WTC11 (cell line): ENCODE measurements around the gene RGS5.

Source experiments
- ATF2 ChIP-seq: sonication (generic); formaldehyde crosslinking; IDR thresholded peaks from 2 replicates; pipeline ENCODE4 v1.8.1; 2022; ENCODE audit warnings: low read depth, missing genetic modification reagents, borderline replicate concordance
- E2F4 ChIP-seq: sonication (generic); formaldehyde crosslinking; IDR thresholded peaks from 2 replicates; pipeline ENCODE4 v1.8.1; 2022; ENCODE audit warnings: low read depth, mild to moderate bottlenecking, moderate library complexity, missing genetic modification reagents, borderline replicate concordance
- EMX1 ChIP-seq: fragments of 250-450 bp; sonication (Bioruptor Pico); IDR thresholded peaks from 2 replicates; pipeline ENCODE4 v1.8.0; 2021; ENCODE audit warnings: mild to moderate bottlenecking
- ESRRA ChIP-seq: sonication (generic); formaldehyde crosslinking; IDR thresholded peaks from 2 replicates; pipeline ENCODE4 v1.8.1; 2022; ENCODE audit warnings: mild to moderate bottlenecking, missing genetic modification reagents, borderline replicate concordance
- FOXP1 ChIP-seq: sonication (generic); formaldehyde crosslinking; IDR thresholded peaks from 2 replicates; pipeline ENCODE4 v1.8.0; 2022; ENCODE audit warnings: missing genetic modification reagents, mild to moderate bottlenecking, moderate library complexity, borderline replicate concordance
- FOXP4 ChIP-seq: sonication (generic); formaldehyde crosslinking; IDR thresholded peaks from 2 replicates; pipeline ENCODE4 v1.8.0; 2022; ENCODE audit warnings: mild to moderate bottlenecking, missing genetic modification reagents
- KAT7 ChIP-seq: sonication (generic); formaldehyde crosslinking; IDR thresholded peaks from 2 replicates; pipeline ENCODE4 v1.8.1; 2023; ENCODE audit warnings: missing genetic modification reagents, mild to moderate bottlenecking, borderline replicate concordance
- NR1H2 ChIP-seq: sonication (generic); formaldehyde crosslinking; IDR thresholded peaks from 2 replicates; pipeline ENCODE4 v1.9.0; 2021; ENCODE audit warnings: mild to moderate bottlenecking, moderate library complexity, missing genetic modification reagents
- STAT6 ChIP-seq: sonication (generic); formaldehyde crosslinking; conservative IDR thresholded peaks from 2 replicates; pipeline ENCODE4 v1.8.1; 2023; ENCODE audit warnings: mild to moderate bottlenecking, low read depth, missing genetic modification reagents, moderate library complexity
- TEAD4 ChIP-seq: sonication (generic); formaldehyde crosslinking; IDR thresholded peaks from 2 replicates; pipeline ENCODE4 v1.8.0; 2022; ENCODE audit warnings: mild to moderate bottlenecking, missing genetic modification reagents
- ZBTB21 ChIP-seq: sonication (generic); formaldehyde crosslinking; IDR thresholded peaks from 2 replicates; pipeline ENCODE4 v1.8.1; 2023; ENCODE audit warnings: mild to moderate bottlenecking, missing genetic modification reagents, borderline replicate concordance
- ZNF138 ChIP-seq: sonication (generic); formaldehyde crosslinking; conservative IDR thresholded peaks from 2 replicates; pipeline ENCODE4 v1.8.1; 2022; ENCODE audit warnings: mild to moderate bottlenecking, moderate library complexity, missing genetic modification reagents
- TF ChIP-seq, protein P1 (sequence below): fragments of 250-450 bp; sonication (Bioruptor Pico); IDR thresholded peaks from 2 replicates; pipeline ENCODE4 v2.1.2; 2022; ENCODE audit warnings: mild to moderate bottlenecking, moderate library complexity
- TF ChIP-seq, protein P2 (sequence below): fragments of 200-600 bp; IDR thresholded peaks from 2 replicates; pipeline ENCODE4 v1.8.0; 2022; ENCODE audit warnings: antibody characterized with exemption

DNA sequence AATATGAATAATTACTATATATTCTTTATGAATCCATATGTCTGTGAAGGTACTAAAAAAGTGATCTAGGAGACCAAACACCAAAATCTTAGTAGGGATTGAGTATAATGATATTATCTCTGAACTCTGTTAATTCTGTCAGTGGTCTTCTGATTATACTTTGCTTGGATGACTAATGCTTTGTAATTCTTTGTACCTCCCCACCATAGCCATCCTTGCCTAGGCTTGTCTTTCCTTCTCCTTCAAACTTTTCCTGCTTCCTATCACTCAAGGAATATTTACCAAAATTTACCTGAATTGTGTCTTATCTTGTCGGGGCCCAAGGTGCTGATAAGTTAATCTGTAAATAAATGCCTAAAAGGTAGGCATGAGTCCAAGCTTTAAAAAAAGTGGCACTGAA is 845 bp upstream of the RGS5 start:
- TF ChIP-seq, protein P1, sequence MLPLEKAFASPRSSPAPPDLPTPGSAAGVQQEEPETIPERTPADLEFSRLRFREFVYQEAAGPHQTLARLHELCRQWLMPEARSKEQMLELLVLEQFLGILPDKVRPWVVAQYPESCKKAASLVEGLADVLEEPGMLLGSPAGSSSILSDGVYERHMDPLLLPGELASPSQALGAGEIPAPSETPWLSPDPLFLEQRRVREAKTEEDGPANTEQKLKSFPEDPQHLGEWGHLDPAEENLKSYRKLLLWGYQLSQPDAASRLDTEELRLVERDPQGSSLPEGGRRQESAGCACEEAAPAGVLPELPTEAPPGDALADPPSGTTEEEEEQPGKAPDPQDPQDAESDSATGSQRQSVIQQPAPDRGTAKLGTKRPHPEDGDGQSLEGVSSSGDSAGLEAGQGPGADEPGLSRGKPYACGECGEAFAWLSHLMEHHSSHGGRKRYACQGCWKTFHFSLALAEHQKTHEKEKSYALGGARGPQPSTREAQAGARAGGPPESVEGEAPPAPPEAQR (CRISPR knock-in tag) = no peak
- no peak for TF ChIP-seq ATF2 (CRISPR knock-in tag)
- no peak for TF ChIP-seq NR1H2 (CRISPR knock-in tag)
- TF ChIP-seq, protein P2, sequence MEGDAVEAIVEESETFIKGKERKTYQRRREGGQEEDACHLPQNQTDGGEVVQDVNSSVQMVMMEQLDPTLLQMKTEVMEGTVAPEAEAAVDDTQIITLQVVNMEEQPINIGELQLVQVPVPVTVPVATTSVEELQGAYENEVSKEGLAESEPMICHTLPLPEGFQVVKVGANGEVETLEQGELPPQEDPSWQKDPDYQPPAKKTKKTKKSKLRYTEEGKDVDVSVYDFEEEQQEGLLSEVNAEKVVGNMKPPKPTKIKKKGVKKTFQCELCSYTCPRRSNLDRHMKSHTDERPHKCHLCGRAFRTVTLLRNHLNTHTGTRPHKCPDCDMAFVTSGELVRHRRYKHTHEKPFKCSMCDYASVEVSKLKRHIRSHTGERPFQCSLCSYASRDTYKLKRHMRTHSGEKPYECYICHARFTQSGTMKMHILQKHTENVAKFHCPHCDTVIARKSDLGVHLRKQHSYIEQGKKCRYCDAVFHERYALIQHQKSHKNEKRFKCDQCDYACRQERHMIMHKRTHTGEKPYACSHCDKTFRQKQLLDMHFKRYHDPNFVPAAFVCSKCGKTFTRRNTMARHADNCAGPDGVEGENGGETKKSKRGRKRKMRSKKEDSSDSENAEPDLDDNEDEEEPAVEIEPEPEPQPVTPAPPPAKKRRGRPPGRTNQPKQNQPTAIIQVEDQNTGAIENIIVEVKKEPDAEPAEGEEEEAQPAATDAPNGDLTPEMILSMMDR = no peak
- TF ChIP-seq KAT7 (CRISPR knock-in tag) = no peak
- TF ChIP-seq TEAD4 (CRISPR knock-in tag) = no peak
- no peak for TF ChIP-seq ZBTB21 (CRISPR knock-in tag)
- TF ChIP-seq E2F4 (CRISPR knock-in tag) = no peak
- no peak for TF ChIP-seq FOXP1
- TF ChIP-seq EMX1 (CRISPR knock-in tag) = no peak
- no peak for TF ChIP-seq ESRRA
- no peak for TF ChIP-seq FOXP4 (CRISPR knock-in tag)
- TF ChIP-seq ZNF138 (CRISPR knock-in tag) = no peak
- no peak for TF ChIP-seq STAT6 (CRISPR knock-in tag)
